Subcutaneous abdominal adipose tissue (tissue), 5 donors: ENCODE results near the gene MT1B.

Source experiments
- H3K27ac ChIP-seq: one replicate; pipeline ENCODE4 v1.7.0; 2013; ENCODE audit warnings: low read depth, mild to moderate bottlenecking, inconsistent platforms, low read length, moderate library complexity
- H3K27me3 ChIP-seq, 5 donors: one replicate each; pipeline ENCODE4 v1.7.0; 2013; ENCODE audit warnings: low read length in 5 of 5, inconsistent platforms in 1 of 5; ENCODE audit not compliant: control insufficient read depth in 5 of 5, insufficient read depth in 4 of 5
- H3K36me3 ChIP-seq, 5 donors: one replicate each; pipeline ENCODE4 v1.7.0; 2013; ENCODE audit warnings: low read length in 5 of 5; ENCODE audit not compliant: control insufficient read depth in 5 of 5, insufficient read depth in 5 of 5
- H3K4me1 ChIP-seq, 5 donors: one replicate each; pipeline ENCODE4 v1.7.0; 2013; ENCODE audit warnings: low read length in 5 of 5, mild to moderate bottlenecking in 3 of 5, moderate library complexity in 1 of 5; ENCODE audit not compliant: control insufficient read depth in 5 of 5, insufficient read depth in 5 of 5
- H3K4me3 ChIP-seq, 5 donors: one replicate each; pipeline ENCODE4 v1.7.0; 2013; ENCODE audit warnings: low read length in 5 of 5, low read depth in 1 of 5
- H3K9ac ChIP-seq, 5 donors: one replicate each; pipeline ENCODE4 v1.7.0; 2013; ENCODE audit warnings: low read length in 5 of 5, mild to moderate bottlenecking in 4 of 5, moderate library complexity in 3 of 5
- H3K9me3 ChIP-seq, 5 donors: one replicate each; pipeline ENCODE4 v1.7.0; 2013; ENCODE audit warnings: low read length in 5 of 5; ENCODE audit not compliant: control insufficient read depth in 5 of 5
- donor health status: healthy.
- donor health status: healthy.
- donor health status: healthy.
- donor health status: healthy.
- donor health status: healthy.

The MT1B gene

GRCh38 chr16:56651586-56651985, at the start of gene MT1B:
Gene MT1B, plus strand, starts transcription at chr16:56651886. Its CDS starts 68 bp downstream, at chr16:56651954.
- Histone ChIP-seq H3K9ac (no peak within 1 kb of the TSS), H3K36me3 (no peaks in the 10 kb centered on the region), H3K4me1 (peaks cover 0 to 37% (median 34%) of the 10 kb centered on the region in 5 donors), H3K27me3 (peaks cover 0 to 6% (median 3%) of the 10 kb centered on the region in 5 donors), H3K9me3 (no peaks in the 10 kb centered on the region), H3K27ac (no peak within 1 kb of the TSS), H3K4me3 (no peak within 1 kb of the TSS)

GRCh38 chr16:56603589-56603988, 48.1 kb upstream of the MT1B start:
- Histone ChIP-seq H3K9ac (no peak overlapping the region), H3K36me3 (no peaks in the 10 kb centered on the region), H3K27me3 (peaks cover 0 to 3% (median 0%) of the 10 kb centered on the region in 5 donors), H3K4me1 (peaks cover 15 to 30% (median 23%) of the 10 kb centered on the region in 5 donors), H3K4me3 (no peak overlapping the region), H3K9me3 (no peaks in the 10 kb centered on the region), H3K27ac (no peak overlapping the region)

- H3K4me1 ChIP-seq, result peaks cover 18 to 44% (median 34%) of the 10 kb centered on the region in 5 donors
- H3K36me3 ChIP-seq, result no peaks in the 10 kb centered on the region
- peaks cover 0 to 3% (median 0%) of the 10 kb centered on the region in 5 donors for H3K27me3 ChIP-seq
- H3K4me3 ChIP-seq, result no peak overlapping the region
- no peak overlapping the region for H3K27ac ChIP-seq
- no peaks in the 10 kb centered on the region for H3K9me3 ChIP-seq
- no peak overlapping the region for H3K9ac ChIP-seq
Measured at GRCh38 chr16:56604966-56605365, 46.7 kb upstream of the MT1B start.

- H3K36me3 ChIP-seq, result no peaks in the 10 kb centered on the region
- H3K9ac ChIP-seq, result peak overlapping the region in 3 of 5 donors; percentile 3 to 90 (median 38)
- H3K4me1 ChIP-seq, result peaks cover 22 to 49% (median 40%) of the 10 kb centered on the region in 5 donors
- H3K27ac ChIP-seq, result peak overlapping the region; percentile 99
- no peak overlapping the region for H3K4me3 ChIP-seq
- H3K9me3 ChIP-seq, result no peaks in the 10 kb centered on the region
- peaks cover 0 to 3% (median 0%) of the 10 kb centered on the region in 5 donors for H3K27me3 ChIP-seq
Measured at GRCh38 chr16:56605475-56605874, 46.2 kb upstream of the MT1B start.

GRCh38 chr16:56606071-56606475, 45.6 kb upstream of the MT1B start:
- peak overlapping the region; percentile 99 for H3K27ac ChIP-seq
- H3K27me3 ChIP-seq, result peaks cover 0 to 3% (median 0%) of the 10 kb centered on the region in 5 donors
- no peaks in the 10 kb centered on the region for H3K36me3 ChIP-seq
- H3K9ac ChIP-seq, result peak overlapping the region; percentile 3 to 90 (median 51)
- no peaks in the 10 kb centered on the region for H3K9me3 ChIP-seq
- H3K4me3 ChIP-seq, result no peak overlapping the region
- peaks cover 26 to 55% (median 46%) of the 10 kb centered on the region in 5 donors for H3K4me1 ChIP-seq

GRCh38 chr16:56606476-56607108, 45.1 kb upstream of the MT1B start:
- Histone ChIP-seq H3K9me3 (no peaks in the 10 kb centered on the region), H3K4me1 (peaks cover 31 to 60% (median 51%) of the 10 kb centered on the region in 5 donors), H3K27me3 (peaks cover 0 to under 1% (median 0%) of the 10 kb centered on the region in 5 donors), H3K36me3 (no peaks in the 10 kb centered on the region), H3K9ac (peak overlapping the region; percentile 51 to 90 (median 70)), H3K27ac (peak overlapping the region; percentile 99), H3K4me3 (peak overlapping the region in 4 of 5 donors; percentile 20 to 35 (median 32))

GRCh38 chr16:56607109-56607618, 44.5 kb upstream of the MT1B start:
- H3K27ac ChIP-seq, result peak overlapping the region; percentile 99
- H3K36me3 ChIP-seq, result no peaks in the 10 kb centered on the region
- peaks cover 34 to 63% (median 54%) of the 10 kb centered on the region in 5 donors for H3K4me1 ChIP-seq
- H3K9me3 ChIP-seq, result no peaks in the 10 kb centered on the region
- peak overlapping the region in 4 of 5 donors; percentile 33 to 97 (median 89) for H3K4me3 ChIP-seq
- peak overlapping the region; percentile 70 to 90 (median 86) for H3K9ac ChIP-seq
- no peaks in the 10 kb centered on the region for H3K27me3 ChIP-seq

- Histone ChIP-seq H3K4me1 (peaks cover 34 to 66% (median 54%) of the 10 kb centered on the region in 5 donors), H3K27ac (peak overlapping the region; percentile 99), H3K9me3 (no peaks in the 10 kb centered on the region), H3K27me3 (no peaks in the 10 kb centered on the region), H3K4me3 (peak overlapping the region; percentile 61 to 97 (median 91)), H3K36me3 (no peaks in the 10 kb centered on the region), H3K9ac (peak overlapping the region; percentile 66 to 90 (median 86))
Measured at GRCh38 chr16:56607675-56608042, 44.0 kb upstream of the MT1B start.

GRCh38 chr16:56608043-56608875, 43.4 kb upstream of the MT1B start, which contains the start of gene MT2A:
Gene MT2A, plus strand, starts transcription at chr16:56608584. Its CDS starts 72 bp downstream, at chr16:56608656.
- Histone ChIP-seq H3K9ac (peak within 1 kb of the TSS; percentile 86 to 94 (median 90)), H3K27me3 (no peaks in the 10 kb centered on the region), H3K36me3 (no peaks in the 10 kb centered on the region), H3K9me3 (no peaks in the 10 kb centered on the region), H3K4me1 (peaks cover 34 to 66% (median 54%) of the 10 kb centered on the region in 5 donors), H3K4me3 (peak within 1 kb of the TSS; percentile 87 to 97 (median 91)), H3K27ac (peak within 1 kb of the TSS; percentile 99)
